ENCODE measurements around the gene APOA4. TPM values are rescaled to one million over a fixed set of nuclear protein-coding genes. Genes with fewer than 3 reads are reported as not detected.
"Not testable (repeated sequence)": the region's sequence is repeated elsewhere in the genome, so short reads cannot be mapped to it uniquely, and the experiment has no call there.

The APOA4 gene
- total RNA-seq, 1 donor from 2014 or later: not detected

DNA sequence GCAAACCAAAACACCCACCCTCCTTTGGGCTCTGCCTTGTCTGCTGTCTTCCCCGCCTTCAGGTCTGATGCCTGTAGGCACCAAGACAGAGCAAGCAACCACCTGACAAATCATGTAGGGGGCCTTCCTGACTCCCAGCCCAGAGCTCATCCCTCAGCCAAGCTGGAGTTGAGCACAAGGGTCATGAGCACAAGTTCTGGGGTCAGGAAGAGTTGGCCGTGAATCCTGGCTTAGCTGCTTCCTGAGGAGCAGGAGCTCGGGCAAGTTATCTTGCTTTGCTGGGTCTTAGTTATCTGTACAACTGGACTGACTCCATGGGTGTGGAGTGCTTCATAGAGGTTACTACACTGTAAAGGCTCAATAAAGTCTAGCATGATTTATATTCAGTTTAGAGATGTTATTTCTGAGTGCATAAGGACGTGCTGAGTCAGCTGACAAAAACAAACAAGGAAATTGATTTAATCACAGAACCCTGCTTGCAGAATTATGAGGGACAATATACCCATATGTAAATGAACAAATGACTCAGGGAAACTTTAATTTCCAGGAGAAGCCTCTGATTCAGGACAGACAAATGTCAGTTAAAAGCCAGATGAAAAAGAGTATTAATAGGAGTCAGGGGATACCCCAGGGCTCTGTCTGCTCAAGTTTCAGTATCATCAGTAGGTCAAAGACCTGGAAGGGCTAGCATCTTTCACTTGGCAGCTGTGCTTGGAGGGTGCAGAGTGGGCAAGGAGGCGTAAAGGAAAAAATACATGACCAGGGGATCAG, 29.3 kb upstream of the APOA4 start:
- no peak for DNase-seq
- intact Hi-C loops (cut with DNase I): no loop called here
- peak; percentile 45 for ATAC-seq (ENCODE audit: poor library complexity)

DNA sequence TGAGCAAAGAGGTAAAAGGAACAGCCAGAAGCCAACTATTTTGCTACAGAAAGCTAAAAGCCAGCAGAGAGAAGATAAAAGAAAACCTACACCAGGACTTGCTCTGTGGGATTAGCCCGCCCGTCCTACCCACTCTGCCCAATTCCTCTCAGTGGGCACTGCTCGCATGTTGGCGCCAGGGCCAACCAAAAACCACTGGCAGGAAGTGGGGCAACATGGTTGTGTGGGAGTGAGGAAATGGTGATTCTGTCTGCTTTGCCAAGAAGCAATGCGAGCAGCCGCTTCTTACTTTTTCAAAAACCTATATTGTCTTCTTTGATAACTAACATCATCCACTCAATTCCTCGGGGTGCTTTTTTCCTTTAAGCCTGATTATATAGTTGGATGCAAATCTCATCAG, 28.5 kb upstream of the APOA4 start:
- intact Hi-C loops (cut with DNase I): no loop called here
- ATAC-seq (ENCODE audit: poor library complexity) (no peak), DNase-seq (no peak)

DNA sequence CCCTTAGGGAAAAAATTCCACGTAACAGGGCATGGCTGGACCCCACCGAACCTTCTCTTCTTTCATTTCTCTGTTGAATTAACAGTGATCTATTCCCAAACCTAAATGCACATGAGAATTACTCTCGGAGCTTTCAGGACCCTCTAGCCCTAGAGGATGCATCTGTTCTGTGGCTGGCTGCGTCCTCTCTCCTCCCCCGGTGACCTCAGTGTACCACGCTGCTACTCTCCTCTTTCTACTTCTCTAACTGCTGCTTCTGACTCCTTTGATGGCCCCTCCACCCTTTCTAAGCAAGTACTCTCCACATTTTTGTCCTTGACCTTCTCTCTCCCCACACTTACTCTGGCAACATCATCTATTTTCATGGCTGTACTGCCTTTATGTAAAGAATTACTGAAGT, 26.4 kb upstream of the APOA4 start:
- intact Hi-C loops (cut with DNase I): no loop called here
- no peak for ATAC-seq (ENCODE audit: poor library complexity)
- DNase-seq: no peak

DNA sequence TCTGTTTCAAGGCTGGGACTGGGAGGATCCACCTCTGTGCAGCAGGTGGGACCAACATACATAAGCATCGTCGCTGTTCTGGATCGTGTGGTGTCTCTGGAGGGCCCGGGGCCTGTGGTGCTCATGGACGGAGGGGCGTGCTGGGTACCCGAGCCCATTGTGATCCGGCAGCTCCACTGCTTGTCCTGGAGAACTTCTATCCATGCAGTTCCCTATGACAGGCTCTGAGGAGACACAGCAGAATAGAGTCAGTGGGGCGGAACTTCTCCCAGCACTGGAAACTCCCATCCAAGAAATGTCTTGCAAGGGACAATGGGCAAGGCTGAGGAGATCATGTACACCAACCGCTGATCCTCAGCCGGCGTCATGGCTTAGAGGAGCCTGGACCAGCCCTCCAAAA, 26.0 kb upstream of the APOA4 start:
- intact Hi-C loops (cut with DNase I): no loop called here
- DNase-seq: no peak
- no peak for ATAC-seq (ENCODE audit: poor library complexity)

DNA sequence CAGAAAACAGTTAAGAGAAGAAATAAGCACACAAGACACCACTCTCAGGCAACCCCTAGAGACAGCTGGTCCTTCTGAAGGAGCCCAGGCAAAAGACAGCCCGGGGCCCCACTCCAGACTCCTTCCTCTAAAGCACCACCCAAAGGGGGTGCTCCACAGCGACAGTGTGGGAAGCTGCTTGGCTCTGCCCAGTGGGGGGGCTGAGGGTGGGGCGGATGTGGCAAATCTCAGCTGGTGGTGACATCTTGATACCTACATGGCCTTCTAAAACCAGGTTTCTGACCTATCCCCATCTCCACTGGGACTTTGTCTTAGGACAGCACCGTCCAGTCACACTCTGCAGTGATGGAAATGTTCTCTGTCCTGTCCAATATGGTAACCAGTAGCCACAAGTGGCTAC, 24.5 kb upstream of the APOA4 start:
- DNase-seq (no peak), ATAC-seq (ENCODE audit: poor library complexity) (no peak)
- intact Hi-C loops (cut with DNase I): no loop called here

DNA sequence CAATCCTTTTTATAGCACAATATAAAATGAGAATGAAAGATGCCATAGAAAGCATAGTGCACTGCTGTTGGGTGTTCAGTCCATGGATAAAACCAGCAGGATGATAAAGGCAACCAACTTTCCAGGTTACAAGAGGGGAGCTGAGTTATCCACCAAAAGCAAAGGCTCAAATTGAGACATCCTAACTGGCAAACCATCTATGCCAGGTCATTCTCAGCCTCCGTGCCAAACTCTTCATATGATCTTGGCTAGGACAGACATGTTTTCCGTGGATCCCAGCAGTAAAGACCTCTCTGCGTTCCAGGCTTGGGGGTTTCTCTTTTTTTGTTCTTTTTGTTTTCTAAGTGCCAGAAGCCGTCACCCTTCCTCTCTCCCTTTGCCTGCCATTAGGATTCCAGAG, 21.6 kb upstream of the APOA4 start:
- no peak for ATAC-seq (ENCODE audit: poor library complexity)
- no peak for DNase-seq
- intact Hi-C loops (cut with DNase I): no loop called here

DNA sequence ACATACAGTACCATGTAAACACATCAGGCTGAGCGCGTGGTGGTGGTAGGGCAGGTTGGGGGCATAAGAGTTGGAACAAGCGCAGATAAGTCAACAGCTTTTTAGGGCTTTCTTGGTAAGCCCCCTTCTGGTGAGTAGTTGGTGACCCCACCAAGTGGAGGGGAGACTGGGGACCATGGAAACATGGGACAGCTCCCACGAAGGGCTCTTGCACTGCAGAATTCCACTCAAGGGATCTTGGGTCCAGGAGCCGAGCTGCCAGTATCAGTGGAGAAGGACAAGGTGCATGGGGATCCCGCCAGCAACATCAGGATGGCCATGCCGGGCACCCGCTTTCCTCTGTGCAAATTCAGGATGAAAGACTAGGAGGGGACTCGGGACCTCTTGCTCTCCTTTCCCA, 20.6 kb upstream of the APOA4 start:
- DNase-seq: no peak
- intact Hi-C loops (cut with DNase I): no loop called here
- no peak for ATAC-seq (ENCODE audit: poor library complexity)

DNA sequence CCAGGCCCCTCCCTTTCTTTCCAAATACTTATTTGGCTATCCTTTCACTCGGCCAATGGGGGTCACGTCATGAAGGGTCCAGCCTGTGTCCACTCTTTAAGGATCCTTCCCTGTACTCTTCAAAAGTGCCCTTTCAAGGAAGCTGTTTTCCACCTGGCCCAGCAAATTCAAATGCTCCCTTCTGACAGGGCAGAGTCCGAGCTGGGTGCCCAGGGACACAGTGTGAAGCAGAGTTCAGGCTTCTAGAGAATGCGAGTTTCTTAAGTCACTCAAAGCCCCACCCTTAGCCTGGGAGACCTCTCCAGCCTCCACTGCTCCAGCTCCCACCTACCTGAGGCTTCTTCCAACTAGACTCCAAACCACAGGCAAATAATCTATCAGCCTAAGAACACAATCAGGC, 19.8 kb upstream of the APOA4 start:
- DNase-seq (no peak), ATAC-seq (ENCODE audit: poor library complexity) (no peak)
- intact Hi-C loops (cut with DNase I): no loop called here

DNA sequence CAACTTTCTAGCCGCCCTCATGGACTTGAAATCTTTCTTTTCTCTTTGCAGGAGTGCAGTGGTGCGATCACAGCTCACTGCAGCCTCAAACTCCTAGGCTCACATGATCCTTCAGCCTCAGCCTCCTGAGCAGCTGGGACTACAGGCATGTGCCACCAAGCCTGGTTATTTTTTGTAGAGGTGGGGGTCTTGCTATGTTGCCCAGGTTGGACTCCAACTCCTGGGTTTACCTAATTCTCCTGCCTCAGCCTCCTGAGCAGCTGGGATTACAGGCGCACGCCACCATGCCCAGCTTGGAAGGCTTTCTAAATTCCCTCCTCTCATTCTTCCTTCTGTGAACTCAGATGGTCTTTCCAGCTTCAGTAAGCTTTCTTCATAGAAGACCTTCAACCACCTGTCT, 19.0 kb upstream of the APOA4 start:
- ATAC-seq (ENCODE audit: poor library complexity) (no peak), DNase-seq (no peak)
- intact Hi-C loops (cut with DNase I): no loop called here

DNA sequence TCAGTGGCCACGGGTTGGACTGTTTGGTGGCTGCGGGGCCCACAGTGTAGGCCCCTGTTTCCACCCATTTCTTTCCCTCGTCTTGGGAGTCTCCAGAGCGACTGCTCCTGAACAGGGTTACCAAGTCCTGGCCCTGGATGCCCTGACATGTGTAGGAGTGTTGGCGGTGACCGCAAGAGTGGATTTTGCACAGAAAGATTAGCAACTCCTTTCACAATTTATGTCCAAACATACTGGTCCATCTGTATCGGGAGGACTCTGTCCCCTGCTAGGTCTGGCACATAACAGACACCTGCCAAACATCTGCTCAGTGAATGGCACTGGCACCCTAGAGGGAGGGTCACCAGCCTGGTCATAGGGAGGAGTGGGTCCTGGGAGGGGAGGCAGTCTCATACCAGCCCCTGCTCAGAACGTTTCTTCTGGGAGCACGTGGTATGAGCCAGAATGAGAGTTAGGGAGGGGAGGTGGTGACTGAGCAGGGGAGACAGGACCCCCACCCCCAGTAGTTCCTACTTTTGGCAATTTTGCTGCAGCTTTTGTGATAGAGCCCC, 17.7 kb upstream of the APOA4 start:
- ATAC-seq (ENCODE audit: poor library complexity) (no peak), DNase-seq (no peak)

DNA sequence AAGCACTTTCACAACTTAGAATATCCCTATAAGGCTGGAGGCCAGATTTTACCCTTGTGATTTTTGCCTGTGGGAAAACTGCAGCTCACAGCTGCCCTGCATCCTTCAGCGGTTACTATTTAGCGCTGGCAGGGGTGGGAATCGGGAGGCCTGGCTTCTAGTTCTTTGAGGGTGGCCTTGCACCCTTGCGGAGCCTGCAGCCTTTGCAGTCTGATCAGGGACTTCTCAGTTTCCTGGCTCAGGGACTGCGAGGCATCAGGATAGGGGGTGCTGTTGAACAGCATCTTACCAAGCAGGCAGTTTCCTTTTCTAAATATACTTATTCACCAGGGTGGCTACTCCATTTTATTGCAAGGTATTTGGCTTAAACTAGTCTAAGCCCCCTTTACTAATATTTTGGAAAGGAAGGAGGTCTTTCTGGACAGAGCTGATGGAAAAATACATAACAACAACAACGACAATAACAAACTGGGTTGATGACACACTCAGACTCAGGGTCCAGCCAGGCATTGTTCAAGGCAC, 17.2 kb upstream of the APOA4 start:
- ATAC-seq (ENCODE audit: poor library complexity): no peak
- intact Hi-C loops (cut with DNase I): no loop called here
- no peak for DNase-seq

More for the DNA sequence above, 17.7 kb upstream of the APOA4 start:
- intact Hi-C loops (cut with DNase I): no loop called here

DNA sequence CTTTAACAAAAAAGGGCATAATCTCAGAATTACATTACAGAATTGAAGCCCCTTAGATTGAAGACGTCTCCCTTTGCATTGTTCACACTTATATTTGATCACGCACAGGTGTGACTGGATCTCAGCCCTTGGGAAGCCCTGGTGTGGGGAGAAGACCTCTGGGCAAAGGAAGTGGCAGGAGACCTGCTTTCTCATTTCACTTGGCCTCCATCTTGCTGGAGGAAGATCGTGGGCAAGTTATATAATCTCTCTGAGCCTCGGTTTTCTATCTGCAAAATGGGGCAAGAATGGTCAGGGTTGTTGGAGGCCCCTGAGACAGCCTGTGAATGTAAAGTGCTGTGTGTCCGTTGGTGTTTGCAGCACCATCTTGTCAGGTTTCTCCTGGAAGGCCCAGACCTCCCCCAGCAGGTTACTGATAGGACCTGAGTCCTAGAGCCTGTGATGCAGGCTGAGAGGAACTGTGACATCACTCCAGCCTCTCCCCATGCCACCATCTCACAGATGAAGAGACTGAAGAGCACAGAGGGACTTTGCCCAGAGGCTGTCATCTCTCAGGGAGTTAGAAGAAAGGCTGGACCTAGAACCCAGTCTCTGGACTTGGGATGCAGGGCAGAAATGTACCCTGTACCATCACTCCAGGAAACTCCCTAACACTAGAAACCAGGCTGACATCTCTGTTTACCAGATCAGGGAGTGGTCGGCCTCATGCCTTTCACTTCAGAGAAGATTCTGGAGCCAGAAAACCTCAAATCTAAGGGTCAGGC, 15.4 kb upstream of the APOA4 start:
- intact Hi-C loops (cut with DNase I): no loop called here
- DNase-seq (no peak), ATAC-seq (ENCODE audit: poor library complexity) (no peak)

DNA sequence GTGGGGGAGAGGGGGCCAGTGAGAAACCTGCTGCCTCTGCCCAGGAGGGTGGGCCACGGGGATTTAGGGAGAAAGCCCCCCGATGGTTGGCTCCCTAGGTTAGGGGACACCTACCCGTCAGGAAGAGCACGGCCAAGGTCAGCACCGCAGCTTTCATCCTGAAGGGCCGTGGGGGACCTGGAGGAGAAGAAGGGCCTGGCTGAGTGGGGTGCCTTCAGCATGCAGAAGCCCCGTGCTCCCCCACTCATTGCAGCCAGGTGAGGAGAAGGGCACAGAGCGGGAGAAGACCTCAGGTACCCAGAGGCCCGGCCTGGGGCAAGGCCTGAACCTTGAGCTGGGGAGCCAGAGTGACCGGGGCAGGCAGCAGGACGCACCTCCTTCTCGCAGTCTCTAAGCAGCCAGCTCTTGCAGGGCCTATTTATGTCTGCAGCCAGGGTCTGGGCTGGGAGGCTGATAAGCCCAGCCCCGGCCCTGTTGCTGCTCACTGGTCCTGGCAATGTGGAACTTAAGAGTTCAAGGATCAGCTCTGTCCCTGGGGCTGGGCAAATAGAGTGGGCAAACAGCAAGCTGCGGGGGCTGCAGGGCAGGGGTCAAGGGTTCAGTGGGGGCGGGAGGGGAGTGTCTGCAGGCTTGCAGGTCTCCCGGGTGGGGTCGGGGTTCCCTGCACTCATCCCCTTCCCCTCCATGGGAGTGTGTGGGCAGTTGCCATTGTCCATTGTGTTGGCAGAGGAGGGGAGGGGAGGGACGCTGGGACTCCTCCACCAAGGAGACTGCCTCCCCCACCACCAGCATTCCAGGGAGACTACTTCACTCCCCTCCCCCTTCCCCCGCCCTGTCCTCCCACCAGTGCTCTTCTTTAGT, 14.4 kb upstream of the APOA4 start, which contains the start of gene APOA1:
TSS of gene APOA1 (minus strand) at position 392 of the 861 bp plus-strand sequence. CDS start at position 157, 235 bp downstream.
- intact Hi-C loops (cut with DNase I): no loop called here
- no peak for DNase-seq
- ATAC-seq (ENCODE audit: poor library complexity): no peak

DNA sequence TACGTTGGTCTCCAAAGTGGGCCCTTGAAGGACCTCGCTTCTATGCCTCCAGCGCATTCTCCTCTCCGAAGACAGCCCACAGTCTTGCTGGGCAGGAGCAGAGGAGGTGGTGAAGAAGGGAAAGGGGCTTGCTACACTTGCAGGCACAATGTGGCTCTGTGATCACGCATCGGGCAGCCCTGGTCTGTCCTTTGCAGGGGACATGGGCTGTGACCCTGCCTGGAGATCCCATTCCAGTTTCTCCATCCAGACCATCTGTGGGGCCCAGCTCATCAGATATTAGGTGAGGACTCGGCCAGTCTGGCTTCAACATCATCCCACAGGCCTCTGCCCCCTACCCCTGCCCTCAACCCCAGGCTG, 13.5 kb upstream of the APOA4 start:
- DNase-seq (no peak), ATAC-seq (ENCODE audit: poor library complexity) (no peak)
- intact Hi-C loops (cut with DNase I): no loop called here

DNA sequence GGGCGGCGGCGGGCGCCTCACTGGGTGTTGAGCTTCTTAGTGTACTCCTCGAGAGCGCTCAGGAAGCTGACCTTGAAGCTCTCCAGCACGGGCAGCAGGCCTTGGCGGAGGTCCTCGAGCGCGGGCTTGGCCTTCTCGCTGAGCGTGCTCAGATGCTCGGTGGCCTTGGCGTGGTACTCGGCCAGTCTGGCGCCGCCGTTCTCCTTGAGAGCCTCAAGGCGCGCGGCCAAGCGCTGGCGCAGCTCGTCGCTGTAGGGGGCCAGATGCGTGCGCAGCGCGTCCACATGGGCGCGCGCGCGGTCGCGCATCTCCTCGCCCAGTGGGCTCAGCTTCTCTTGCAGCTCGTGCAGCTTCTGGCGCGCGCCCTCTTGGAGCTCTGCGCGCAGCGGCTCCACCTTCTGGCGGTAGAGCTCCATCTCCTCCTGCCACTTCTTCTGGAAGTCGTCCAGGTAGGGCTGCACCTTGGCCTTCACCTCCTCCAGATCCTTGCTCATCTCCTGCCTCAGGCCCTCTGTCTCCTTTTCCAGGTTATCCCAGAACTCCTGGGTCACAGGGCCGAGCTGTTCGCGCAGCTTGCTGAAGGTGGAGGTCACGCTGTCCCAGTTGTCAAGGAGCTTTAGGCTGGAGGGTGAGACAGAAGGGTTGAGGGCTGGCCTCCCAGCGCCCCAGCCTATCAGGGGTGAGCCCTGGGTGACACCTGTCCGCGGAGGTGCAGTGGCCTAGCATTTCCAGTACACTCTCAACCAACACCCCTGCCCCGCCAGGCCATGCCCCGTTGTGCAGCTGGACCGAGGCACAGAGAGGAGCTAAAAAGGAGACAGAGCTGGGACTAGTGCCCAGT, 12.9 kb upstream of the APOA4 start:
- DNase-seq (peak; percentile 96), ATAC-seq (ENCODE audit: poor library complexity) (peak; percentile 91)
- intact Hi-C loops (cut with DNase I): no loop called here

DNA sequence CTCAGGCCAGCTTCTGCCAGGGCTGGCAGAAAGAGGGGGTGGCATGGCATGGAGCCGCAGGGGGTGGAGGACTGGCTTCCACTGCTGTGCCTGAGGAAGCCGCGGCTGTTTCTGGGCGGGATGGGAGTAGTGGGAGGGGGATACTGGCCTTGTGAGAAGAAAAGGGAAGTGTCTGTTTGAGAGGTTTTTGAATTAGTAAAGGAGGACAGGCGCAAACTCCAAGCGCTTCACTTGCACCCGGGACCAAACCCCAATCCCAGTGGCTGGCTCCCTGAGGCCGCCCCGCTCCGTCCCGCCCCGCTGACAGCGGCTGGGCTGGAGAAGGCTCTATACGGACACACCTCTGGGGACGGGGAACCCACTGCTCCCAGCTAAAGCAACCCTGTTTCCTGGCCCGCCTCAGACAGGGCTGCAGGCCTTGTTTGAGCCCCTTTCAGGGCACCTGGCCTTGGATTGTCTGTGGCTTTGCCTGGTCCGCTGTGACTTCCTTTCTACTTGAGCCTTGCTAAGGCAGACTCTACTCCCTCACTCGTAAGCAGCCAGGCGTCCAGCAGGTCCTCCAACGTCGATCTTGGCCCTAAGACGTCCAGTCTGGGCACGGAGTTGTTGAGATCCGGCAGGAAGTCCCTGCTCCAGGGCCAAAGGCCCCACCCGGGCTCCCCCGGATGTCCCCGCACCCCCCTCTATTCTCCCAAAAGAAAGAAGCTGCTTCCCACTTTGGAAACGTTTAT, 12.1 kb upstream of the APOA4 start:
- intact Hi-C loops (cut with DNase I): no loop called here
- ATAC-seq (ENCODE audit: poor library complexity) (peak; percentile 52), DNase-seq (no peak)

DNA sequence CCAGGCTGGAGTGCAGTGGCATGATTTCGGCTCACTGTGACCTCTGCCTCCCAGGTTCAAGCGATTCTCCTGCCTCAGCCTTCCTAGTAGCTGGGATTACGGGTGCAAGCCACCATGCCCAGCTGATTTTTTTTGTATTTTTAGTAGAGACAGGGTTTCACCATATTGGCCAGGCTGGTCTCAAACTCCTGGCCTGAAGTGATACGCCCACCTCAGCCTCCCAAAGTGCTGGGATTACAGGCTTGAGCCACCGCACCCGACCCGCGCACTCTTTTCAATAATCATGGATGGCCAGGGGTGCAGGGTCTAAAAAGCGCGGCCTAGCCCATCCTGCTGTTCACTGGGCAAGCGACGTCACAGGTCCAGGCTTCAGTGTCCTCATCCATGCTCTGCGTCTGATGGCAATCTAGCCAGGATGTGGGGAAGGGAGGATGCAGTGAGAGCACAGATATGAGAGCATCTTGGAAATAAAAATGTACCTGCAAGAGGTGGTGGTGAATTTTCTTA, 11.5 kb upstream of the APOA4 start:
- ATAC-seq (ENCODE audit: poor library complexity); DNase-seq; intact Hi-C loops (cut with DNase I): not testable (repeated sequence)
